Measurements from ENCODE around the gene CD101.

The CD101 gene

GRCh38 chr1:116987256-116987555, 14.4 kb upstream of the CD101 start:
- peak; percentile 78 for DNase-seq

- no peak for DNase-seq
Measured at GRCh38 chr1:116988248-116988647, 13.3 kb upstream of the CD101 start.

DNA sequence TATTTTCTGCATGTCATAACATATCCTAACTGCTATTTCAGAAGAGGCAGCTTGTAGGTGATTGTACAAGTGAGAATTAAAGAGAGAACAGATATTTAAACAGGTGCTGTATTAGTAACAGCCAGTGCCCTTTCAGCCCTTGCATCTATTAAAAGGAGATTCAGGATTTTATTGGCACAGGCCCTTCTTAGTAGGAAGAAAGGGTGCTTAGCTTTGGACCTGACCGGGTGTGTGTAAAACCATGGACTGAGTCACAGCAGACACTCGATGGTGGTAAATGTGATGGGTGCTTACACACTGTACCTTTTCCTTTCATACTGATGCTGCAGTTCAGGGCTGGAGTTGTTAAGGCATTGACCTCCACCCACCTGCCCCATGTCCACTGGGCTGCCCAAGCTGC, 12.7 kb upstream of the CD101 start:
- DNase-seq, result no peak

- no peak for DNase-seq
Measured at GRCh38 chr1:116989835-116990234, 11.7 kb upstream of the CD101 start.

DNA sequence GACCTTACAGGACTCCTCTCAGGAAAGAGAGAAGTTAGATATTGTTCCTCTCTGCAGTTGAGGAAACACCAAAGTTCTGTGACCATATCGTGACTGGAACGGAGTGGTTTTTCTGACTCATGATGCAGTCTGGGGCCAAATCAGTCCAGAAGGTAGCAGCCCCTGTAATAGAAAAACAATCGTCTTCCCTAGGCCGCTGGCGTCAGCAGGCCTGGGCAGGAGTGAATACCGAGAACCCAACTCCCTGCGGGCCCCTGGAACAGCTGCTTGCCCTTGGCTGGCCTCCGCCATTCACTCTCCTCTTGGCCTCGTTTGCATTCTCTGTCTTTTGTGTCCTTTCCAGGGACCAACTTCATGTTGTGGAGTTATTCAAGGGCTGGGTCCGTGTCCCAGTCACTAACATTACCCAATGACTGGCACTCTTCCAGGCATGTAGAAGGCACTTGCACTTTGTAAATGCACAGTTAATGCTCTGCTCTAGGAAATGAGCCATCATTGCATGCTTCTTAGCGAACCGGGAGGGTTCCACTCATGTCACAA, 10.9 kb upstream of the CD101 start:
- no peak for DNase-seq

DNA sequence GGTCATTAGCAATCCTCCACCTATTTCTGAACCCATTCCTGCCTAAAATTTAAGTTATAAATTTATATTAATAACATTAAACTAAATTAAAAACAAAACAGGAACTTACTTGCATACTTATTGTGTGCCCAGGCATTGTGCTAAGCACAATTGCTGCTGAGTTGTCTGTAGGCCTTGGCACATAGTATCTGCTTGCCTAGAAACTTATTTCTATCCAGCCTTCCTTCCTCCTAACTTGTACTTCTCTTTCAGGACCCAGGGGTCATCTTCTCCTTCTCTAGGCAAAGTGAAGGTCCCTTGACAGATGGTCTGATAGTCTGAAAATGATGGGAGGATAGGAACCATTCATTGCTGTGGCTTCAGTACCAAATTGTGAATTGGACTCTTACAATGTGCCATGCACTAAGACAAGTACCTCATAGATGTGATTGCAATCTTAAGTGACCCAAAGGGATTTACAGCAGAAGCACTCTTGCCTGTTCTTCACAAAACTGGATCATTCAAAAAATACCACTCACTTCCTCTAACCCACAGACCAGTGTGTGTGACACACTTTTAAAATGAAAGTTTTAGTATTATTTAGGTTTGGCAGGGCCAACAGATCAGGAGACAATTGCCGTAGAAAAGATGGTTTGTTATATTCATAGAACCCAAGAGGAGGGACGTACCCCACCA, 10.3 kb upstream of the CD101 start:
- DNase-seq, result no peak

DNA sequence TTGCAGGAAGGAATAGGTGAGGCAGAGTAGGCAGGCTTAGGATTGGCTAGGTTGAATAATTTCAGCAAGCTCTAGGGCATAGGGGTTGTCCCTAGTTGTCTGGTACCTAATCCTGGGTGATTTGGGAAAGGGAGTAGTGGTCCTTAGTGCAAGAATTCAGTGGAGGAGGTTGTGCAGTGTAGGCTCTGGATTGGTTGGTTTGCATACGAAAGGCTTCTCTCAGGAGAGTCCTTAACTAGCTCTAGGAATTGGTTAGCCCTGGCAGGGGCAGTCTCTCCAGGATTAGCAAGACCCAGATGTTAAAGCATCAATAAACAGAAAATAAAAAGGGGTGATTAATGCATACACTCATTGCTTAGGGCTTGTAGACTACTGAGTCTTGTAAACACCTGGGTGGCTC, 9.6 kb upstream of the CD101 start:
- DNase-seq, result no peak

DNA sequence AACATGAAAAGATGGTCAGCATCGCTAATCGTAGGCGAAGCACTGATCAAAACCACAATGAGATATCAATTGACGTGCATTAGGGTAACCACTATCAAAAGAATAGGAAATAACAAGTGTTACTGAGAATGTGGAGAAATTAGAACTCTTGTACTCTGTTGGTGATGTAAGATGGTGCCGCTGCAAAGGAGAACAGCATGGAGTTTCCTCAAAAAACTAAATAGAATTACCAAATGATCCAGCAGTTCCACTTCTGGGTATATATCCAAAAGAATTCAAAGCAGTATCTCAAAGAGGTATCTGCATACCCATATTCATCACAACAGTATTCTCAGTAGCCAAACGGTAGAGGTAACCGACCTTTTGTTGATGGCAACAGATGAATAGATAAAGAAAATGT, 8.3 kb upstream of the CD101 start:
- no peak for DNase-seq

DNA sequence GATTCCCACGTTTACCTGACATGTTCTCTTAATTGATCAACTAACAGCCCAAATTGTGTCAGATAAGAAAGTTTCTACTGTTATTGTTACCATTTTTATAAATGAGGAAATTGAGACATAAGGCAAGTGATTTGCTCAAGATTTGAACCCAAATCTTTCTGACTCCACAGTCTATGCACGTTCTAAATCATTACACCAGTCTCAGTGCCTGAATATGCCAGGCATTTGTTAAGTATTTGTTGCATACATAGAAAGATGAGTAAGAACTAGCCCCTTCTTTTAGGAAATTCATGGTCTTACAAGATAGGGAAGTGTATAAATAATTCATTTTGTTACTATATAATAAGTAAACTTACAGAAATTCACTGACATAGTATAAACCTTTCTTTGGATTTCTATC, 7.1 kb upstream of the CD101 start:
- DNase-seq, result no peak

DNA sequence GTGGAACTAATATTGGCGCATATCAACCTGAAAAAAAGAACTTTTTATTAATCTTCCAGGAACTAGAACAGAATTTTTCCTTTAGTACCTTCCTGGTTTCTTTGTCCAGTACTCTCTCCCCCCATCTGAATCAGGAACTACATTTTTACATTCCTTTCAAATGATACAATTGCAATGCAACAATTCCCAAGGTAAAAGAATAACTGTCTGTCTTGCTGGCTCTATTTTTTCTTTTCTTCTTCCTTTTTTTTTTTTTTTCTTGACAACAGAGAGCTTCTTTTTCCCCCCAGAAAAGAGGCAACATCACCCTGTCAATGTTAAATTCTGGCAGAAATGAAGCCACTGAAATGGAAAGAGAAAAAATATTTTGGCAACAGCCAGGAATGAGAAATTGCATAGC, 4.5 kb upstream of the CD101 start:
- no peak for DNase-seq

- no peak for DNase-seq
Measured at GRCh38 chr1:116997636-116998035, 3.9 kb upstream of the CD101 start.

DNA sequence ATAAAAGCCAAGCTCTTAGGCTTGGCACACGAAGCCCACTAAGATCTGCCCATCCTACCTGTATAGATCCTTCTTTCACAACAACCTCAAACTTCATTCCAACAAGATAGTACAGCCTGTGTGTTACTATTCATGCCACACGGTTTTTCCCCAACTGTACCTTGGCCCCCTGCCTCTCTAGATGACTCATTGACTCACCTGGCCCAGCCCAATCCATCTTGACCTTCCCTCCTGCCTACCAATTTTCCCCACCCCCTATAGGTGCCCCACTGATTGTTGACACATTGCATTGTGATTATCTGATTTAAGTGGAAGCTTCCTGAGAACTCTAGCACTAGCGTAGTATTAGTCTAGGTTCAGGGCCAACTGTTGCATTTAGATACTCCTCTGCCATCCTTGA, 2.0 kb upstream of the CD101 start:
- DNase-seq, result no peak

- DNase-seq, result no peak
Measured at GRCh38 chr1:117000142-117000541, 1.4 kb upstream of the CD101 start.

DNA sequence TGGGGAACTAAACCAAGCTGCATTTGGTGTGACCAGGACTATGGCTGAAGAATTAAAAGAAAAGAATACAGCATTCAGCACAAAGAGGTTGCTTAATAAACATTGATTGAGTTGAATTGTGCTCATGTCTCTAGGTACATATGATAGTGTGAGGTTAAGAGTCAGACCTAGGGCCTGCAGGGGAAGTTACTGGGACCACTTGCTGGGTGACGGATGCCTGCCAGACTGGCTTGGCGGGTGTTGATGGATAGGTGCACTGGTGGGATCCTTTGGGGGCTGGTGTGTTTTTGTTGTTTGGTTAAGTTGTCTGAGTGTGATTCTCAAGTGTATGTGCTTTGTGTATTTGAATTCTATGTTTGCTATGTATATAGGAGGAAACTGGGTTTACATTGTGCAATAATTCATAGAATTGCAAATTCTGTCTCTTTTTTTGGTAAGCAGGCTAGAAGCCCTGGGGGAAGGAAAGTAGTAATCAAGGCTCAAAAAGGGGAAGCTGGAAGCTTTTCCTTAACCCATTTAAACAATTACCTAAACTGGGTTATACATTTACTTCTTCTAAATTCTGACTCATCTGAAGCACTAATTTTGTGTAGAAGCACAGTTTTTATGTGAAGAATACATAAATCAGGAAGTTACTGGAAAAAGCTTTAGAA, 1.8 kb downstream of the CD101 start:
- no peak for DNase-seq

DNA sequence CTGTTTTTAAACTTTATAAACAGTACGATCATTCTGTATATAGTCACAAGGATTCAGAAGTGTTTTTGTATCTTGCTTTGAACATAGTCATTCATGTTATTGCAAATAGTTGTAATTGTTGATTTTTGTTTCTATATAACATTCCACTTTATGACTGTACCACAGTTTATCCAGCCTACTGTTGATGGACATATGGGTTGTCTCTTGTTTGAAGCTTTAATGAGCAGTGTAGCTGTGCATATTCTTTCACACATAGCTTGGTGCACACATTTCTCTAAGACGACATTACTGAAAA, 6.1 kb downstream of the CD101 start:
- no peak for DNase-seq

DNA sequence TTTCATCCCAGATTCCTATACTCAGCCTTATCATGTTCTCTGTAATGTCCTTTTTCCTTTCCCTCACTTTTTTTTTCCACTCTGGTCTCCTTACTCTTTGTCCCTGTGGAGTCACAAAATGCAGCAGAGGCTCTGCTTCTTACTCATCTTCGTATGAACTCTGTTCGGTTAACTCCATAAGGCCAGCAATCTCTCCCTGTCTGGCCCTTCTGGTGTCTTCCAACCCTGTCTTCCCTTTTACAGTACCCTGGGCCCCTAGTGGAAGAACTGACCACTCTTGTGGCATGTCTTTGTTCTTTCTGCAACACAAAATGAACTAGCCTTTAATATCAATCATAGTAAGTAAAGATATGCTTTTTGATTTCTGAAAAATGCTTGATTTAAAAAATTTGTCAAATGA, 7.1 kb downstream of the CD101 start:
- DNase-seq, result no peak

DNA sequence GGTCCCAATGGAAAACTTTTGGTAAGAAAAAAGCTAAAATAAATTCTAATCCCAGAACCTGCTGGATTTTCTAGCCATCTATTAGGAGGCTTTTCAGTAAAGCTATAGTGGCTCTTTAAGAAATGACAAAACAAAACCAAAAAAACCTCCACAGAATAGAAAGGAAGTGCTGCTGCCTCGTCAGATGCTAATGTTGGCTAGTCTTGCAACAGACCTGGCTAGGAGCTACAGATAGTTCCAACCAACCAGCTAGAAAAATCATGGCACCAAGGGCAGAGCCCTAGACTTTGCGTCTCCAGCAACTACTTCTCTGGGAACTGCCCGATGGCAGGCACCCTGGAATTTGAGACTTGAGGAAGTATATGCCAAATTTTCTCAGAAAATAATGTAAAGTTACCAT, 7.6 kb downstream of the CD101 start:
- no peak for DNase-seq

DNA sequence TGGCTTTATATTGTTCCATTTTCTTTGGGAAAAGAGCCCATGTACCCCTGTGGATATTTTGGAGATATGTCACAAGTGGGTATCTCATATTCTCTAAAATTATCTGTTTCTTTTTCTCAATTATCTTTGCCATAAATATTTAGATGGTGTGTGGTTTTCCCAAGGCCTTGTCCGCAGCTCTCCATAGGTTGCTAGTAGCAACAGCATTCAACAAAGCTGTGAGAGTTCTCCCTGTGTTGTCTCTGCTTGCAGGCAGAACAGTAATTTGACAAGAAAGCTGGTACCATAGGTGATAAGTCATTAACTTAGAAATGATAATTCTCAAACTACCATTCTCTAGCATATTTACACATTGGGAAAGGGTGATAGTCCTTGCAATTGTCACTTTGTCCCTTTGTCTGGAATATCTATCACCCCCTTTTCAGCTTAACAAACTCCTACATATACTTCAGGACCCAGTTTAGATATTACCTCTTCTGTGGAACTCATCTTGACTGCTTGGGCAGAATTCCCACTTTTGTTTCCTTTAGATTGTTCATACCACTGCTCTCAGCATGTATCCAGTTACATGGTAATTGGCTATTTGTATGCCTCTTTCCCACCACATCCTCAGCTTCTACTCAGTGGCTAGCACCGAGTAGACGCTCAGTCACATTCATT, 8.9 kb downstream of the CD101 start:
- no peak for DNase-seq

- no peak for DNase-seq
Measured at GRCh38 chr1:117011334-117011733, 9.8 kb downstream of the CD101 start.

- no peak for DNase-seq
Measured at GRCh38 chr1:117013309-117013858, 11.8 kb downstream of the CD101 start.

DNA sequence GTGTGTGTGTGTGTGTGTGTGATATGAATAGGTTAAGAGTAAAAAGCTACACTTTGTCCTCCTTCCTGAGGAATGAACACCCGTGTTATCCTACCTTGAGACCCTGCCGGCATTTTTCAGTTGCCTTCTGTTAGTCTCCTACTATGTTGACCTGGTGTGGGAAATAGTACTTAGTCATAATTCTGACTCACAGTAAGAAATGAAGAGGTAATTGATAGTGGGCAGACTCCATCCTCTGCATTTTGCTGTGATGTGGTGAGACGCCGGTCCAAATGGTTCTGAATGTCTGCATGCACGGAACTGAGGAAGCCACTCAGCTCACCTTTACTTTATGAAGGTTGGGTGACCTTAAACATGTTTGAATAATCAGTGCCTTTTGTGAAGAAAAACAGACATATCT, 12.6 kb downstream of the CD101 start:
- DNase-seq, result peak; percentile 23

DNA sequence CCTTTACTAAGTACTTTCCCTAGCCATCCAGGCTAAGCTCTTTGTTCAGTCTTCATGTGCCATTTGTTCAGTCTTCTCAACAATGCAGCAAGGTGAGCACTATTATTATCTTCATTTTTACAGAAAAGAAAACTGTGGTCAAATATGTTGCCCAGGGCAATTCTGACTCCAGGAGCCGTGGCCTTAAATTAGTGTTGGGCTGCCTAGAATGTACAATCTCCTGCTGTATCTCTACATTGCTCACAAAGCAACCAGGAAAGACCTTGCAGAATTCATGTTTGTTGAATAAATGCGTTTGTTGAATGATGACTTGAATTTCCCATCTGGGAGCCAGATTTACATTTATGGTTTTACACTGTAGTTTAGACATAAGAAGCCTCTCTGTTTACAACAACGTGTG, 14.2 kb downstream of the CD101 start:
- no peak for DNase-seq

DNA sequence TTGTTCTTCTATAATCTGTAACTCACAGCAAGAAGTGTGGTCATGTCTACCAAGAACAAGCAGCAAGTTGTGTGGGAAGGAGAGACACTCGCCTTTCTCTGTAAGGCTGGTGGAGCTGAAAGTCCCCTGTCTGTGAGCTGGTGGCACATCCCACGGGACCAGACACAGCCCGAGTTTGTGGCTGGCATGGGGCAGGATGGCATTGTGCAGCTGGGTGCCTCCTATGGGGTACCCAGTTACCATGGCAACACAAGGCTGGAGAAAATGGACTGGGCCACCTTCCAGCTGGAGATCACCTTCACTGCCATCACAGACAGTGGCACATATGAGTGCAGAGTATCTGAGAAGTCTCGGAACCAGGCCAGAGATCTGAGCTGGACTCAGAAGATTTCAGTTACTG, 15.5 kb downstream of the CD101 start:
- DNase-seq, result no peak

GRCh38 chr1:117017648-117018047, 16.1 kb downstream of the CD101 start:
- no peak for DNase-seq

All from stimulated activated CD4-positive, alpha-beta T cell treated with anti-CD3 and anti-CD28 coated beads, Interleukin-15, amount 100 ng/mL, for 24 hours (primary cell).